H1 (cell line): ENCODE data around the gene FBXO34.

ENCODE experiments used
- ATF3 ChIP-seq: IDR thresholded peaks from 2 replicates; pipeline ENCODE4 v1.6.1; 2011; ENCODE audit warnings: low read depth, mild to moderate bottlenecking, low read length; ENCODE audit not compliant: insufficient read depth
- CHD2 ChIP-seq: IDR thresholded peaks from 2 replicates; pipeline ENCODE4 v1.6.1; 2012; ENCODE audit warnings: low read length, improper control_type of control experiment
- CTCF ChIP-seq, 3 experiments: IDR thresholded peaks; 1 replicate in 2 of 3; 2 replicates in 1 of 3; pipeline versions ENCODE4 v1.5.1 to v1.6.1; 2011; ENCODE audit warnings: low read length in 3 of 3, mild to moderate bottlenecking in 3 of 3, inconsistent platforms in 2 of 3, low read depth in 1 of 3, moderate library complexity in 1 of 3; ENCODE audit not compliant: insufficient read depth in 1 of 3; ENCODE audit errors: control extremely low read depth in 1 of 3
- EZH2 ChIP-seq: fragments of 200-600 bp; sonication (generic); IDR thresholded peaks from 2 replicates; pipeline ENCODE4 v1.7.1; 2012; ENCODE audit warnings: low read depth, mild to moderate bottlenecking, moderate library complexity, low read length, inconsistent platforms; ENCODE audit not compliant: severe bottlenecking
- PHF8 ChIP-seq: fragments of 200-600 bp; sonication (generic); conservative IDR thresholded peaks from 2 replicates; pipeline ENCODE4 v1.7.1; 2012; ENCODE audit warnings: low read depth, mild to moderate bottlenecking, inconsistent platforms, low read length, moderate library complexity
- POLR2A ChIP-seq, 2 experiments: IDR thresholded peaks; 1 replicate in 1 of 2; 2 replicates in 1 of 2; pipeline ENCODE4 v1.6.1; 2011; ENCODE audit warnings: low read depth in 2 of 2, low read length in 2 of 2, mild to moderate bottlenecking in 2 of 2; ENCODE audit errors: control extremely low read depth in 1 of 2
- POLR2AphosphoS5 ChIP-seq: IDR thresholded peaks from 2 replicates; pipeline ENCODE4 v1.6.1; 2011; ENCODE audit warnings: low read depth, low read length
- RAD21 ChIP-seq, 2 experiments: IDR thresholded peaks in 1 of 2; conservative IDR thresholded peaks in 1 of 2; 2 replicates each; pipeline ENCODE4 v1.6.1; 2011; ENCODE audit warnings: low read depth in 2 of 2, low read length in 2 of 2, improper control_type of control experiment in 1 of 2, inconsistent platforms in 1 of 2, mild to moderate bottlenecking in 1 of 2, moderate library complexity in 1 of 2
- RBBP5 ChIP-seq: IDR thresholded peaks from 2 replicates; pipeline ENCODE4 v1.7.1; 2012; ENCODE audit warnings: low read depth, mild to moderate bottlenecking, inconsistent platforms, low read length, moderate library complexity, borderline replicate concordance
- SUZ12 ChIP-seq: fragments of 200-600 bp; sonication (generic); IDR thresholded peaks from 2 replicates; pipeline ENCODE4 v1.6.1; 2012; ENCODE audit warnings: mild to moderate bottlenecking, inconsistent platforms, low read length, moderate library complexity, mixed read lengths
- TCF12 ChIP-seq: IDR thresholded peaks from 2 replicates; pipeline ENCODE4 v1.6.1; 2011; ENCODE audit warnings: low read depth, mild to moderate bottlenecking, low read length
- TEAD4 ChIP-seq: IDR thresholded peaks from 2 replicates; pipeline ENCODE4 v1.6.1; 2012; ENCODE audit warnings: low read depth, low read length, inconsistent platforms, mixed read lengths
- USF2 ChIP-seq: IDR thresholded peaks from 2 replicates; pipeline ENCODE4 v1.6.1; 2011; ENCODE audit warnings: low read length, improper control_type of control experiment
- YY1 ChIP-seq: IDR thresholded peaks from 2 replicates; pipeline ENCODE4 v1.6.1; 2011; ENCODE audit warnings: low read depth, mild to moderate bottlenecking, low read length

GRCh38 chr14:55327179-55327578, 56.0 kb downstream of the FBXO34 start:
- no peak for TF ChIP-seq POLR2A (IDR thresholded peaks at IDR 0.05; ENCODE audit: control extremely low read depth in 1 of 2, low read depth in 2 of 2, low read length in 2 of 2)
- TF ChIP-seq RBBP5 = no peak
- no peak for TF ChIP-seq POLR2AphosphoS5
- TF ChIP-seq RAD21 (IDR thresholded peaks at IDR 0.05 in 1 of 2, conservative IDR thresholded peaks at IDR 0.05 in 1 of 2; ENCODE audit: low read depth in 2 of 2, low read length in 2 of 2) = no peak
- TF ChIP-seq EZH2 = no peak
- no peak for TF ChIP-seq CHD2
- no peak for TF ChIP-seq CTCF (IDR thresholded peaks at IDR 0.05; ENCODE audit: control extremely low read depth in 1 of 3, insufficient read depth in 1 of 3, low read depth in 1 of 3, low read length in 3 of 3)
- TF ChIP-seq TEAD4 = no peak
- TF ChIP-seq ATF3 = no peak
- TF ChIP-seq USF2 = no peak
- TF ChIP-seq SUZ12 = no peak
- TF ChIP-seq TCF12 = no peak
- no peak for TF ChIP-seq PHF8
- no peak for TF ChIP-seq YY1
